Measurements from ENCODE around the gene KANK2.
"Not testable (repeated sequence)": the region's sequence is repeated elsewhere in the genome, so short reads cannot be mapped to it uniquely, and the experiment has no call there.

Gene KANK2

DNA sequence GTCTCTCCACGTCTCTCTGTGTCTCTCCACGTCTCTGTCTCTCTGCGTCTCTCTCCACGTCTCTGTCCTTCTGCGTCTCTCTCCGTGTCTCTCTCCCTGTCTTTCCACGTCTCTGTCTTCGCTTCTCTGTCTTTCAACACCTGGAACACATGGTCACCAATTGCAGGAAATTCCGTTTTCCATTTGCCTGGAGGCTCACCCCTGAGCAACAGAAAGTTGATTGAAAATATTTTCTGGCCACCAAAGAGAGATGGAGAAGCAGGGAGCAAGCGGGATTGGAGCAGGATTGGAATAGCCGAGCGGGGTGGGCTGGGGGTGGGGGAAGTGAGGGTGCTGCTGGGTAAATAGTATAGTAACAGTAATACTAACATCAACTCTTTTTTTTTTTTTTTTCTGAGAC is 1.7 kb downstream of the KANK2 start:
- DNase-seq, result no peak

DNA sequence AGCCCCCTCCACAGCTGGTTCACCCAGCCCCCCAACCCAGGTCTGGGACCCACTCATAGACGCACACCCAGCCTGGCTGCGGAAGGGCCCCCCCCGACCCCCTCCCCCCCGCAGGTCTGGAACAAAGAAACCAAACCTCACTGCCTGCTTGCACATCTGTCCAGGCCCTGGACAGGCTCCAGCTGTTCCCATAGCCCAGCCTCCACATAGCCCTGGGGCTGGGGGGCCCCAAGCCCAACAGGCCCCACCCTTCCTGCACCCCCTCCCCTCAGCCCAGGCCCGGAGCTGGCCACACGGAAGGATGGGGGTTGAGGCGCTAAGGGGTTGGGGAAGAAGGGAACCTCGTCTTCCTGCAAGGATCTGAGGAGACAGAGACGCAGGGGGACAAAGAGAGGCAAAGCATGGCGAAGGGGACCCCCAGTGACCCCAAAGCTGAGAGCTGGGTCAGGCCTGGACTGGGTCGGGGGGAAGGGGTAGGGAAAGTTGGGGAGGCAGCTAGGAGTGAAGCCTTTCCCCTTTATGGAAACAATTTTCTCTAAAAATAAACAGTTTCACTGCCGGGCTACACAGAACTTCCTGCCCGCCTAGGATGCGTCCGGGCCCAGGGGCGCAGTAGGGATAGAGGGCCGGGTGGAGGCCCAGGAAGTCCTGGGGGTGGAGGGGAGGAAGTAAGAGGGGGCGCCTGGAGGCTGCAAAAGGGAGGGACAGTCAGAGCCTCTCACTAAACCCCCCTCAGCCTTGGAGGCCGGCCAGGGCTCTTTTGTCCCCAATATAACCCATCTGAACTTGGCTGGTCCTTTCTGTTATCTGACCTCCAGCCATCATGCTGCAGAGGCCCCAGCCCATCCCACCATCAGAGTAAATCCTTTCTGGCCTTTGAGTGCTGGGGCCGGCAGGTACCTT is 2.4 kb downstream of the KANK2 start:
- DNase-seq, result no peak

DNA sequence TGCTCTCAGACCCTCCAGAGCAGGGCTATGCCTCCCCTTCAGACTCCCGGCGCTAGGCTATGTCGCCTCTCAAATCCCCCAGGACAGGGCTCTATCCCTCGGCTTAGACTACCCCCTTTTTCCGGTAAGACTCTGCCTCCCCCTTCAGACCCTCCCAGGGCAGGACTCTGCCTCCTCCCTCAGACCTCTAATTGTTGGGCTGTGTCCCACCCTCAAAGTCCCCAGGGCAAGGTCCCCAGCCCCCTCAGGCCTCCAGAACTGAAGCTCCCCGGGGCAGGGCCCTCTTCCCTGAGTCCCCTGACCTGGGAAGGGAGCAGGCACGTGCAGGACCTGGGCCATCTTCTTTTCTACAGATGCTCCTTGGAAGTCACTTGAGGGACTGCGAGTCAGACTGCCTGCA is 3.2 kb downstream of the KANK2 start:
- no peak for DNase-seq

DNA sequence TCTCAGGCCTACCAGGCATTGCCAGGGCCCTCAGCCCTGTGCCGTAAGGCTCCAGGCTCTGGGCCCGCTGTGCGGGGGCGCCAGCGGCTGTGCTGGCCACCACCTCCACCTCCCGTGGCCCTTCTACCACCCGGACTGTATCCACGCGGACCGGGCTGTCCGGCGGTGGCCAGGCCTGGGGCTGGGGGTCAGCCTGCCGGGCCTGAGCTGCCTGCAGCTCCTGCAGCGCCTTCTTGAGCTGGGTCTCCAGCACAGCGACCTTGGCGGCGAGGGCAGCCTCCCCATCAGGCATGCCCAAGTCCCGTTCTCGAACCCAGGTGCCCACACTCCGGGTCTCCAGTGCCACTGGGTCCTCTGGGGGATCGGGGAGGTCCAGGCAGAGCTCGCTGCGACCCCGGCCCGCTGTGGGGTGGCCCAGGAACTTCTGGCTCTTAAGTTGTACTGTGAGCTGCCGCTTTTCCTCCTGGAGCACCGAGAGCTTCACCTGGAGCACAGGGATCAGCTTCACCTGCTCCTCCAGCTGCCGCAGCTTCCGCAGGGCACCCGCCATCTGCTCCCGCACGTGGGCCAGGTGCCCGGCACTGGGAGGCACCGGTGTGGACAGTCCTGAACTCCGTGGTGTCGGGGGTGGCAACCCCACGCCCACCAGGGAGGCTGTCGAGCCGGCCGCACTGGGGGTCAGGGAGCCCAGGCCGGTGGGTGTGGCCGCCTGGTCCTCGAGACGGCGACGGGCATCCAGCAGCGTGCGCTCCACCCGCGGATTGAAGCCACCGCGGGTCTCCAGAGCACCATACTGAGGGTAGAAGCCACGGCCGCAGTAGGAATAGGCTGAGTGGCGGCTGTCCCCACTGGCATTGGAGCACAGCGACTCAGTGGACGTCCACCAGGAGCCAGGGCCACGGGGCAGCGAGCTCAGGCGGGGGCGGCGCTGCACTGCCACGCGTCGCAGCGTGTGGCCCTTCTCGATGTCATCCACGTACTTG is 4.1 kb downstream of the KANK2 start:
- DNase-seq, result no peak

DNA sequence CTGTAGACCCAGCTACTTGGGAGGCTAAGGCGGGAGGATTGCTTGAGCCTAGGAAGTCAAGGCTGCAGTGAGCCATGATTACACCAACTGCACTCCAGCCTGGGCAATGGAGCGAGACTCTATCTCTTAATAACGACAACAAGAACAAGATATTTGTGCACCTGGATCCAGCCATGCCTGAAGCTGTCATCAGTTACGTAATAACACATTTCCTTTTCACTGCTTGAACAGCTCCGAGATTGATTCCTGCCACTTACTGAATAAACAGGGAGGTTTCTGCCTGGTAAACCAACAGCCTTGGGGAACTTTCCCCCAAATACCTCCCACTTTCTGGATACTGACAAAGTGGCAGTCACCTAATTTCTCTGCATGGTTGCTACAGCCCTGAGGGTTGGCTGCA is 5.4 kb downstream of the KANK2 start:
- DNase-seq, result no peak

DNA sequence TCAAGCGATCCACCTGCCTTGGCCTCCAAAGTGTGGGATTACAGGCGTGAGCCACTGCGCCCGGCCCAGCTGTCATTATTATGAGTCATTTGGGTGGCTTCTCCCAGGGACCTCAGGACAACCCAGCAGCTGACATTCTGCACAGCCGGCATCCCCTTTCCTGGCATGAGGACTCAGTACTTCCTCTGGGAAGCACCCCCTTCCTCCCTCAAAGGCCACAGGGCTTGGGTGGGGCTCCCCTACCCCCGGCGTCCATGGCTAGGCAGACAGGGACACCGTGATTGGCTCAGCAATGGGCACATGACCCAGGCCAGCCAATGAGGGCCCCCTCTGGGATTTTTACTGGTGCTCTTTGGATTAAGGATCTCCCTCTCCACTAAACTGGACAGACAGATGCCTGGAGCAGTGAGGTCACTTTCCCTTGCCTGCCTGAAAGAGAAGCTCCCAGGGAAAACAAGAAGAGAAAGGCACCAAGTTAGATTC is 6.0 kb downstream of the KANK2 start:
- no peak for DNase-seq

DNA sequence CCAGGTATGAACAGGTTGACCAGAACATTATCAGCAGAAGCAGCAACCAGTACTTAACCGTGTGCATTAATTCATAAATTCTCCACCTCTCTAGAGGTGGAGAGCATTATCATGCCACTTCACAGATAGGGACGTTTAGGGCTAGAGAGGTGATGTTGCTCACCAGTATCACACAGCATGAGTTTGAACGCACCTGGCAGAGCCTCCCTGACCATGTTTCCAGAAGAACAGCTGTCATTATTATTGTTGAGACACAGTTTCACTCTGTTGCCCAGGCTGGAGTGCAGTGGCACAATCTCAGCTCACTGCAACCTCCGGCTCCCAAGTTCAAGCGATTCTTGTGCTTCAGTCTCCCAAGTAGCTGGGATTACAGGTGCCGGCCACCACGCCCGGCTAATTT is 6.8 kb downstream of the KANK2 start:
- DNase-seq, result no peak

DNA sequence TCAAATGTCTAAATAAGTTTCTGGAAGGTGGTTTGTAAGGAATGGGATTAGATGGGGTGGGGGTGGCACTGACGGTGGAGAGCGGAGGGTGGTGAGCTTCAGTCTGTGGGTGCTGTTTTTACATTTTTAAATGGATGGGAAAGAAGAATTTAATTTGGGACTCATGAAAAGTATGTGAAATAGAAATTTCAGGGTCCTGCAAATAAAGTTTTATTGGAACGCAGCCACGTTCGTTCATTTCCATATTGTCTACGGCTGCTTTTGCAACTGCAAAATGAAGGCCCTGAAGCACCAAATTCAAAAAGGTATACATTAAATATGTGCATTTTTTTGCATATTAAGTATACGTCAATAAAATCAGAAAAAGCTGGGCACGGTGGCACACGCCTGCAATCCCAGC is 9.9 kb downstream of the KANK2 start:
- DNase-seq, result no peak

DNA sequence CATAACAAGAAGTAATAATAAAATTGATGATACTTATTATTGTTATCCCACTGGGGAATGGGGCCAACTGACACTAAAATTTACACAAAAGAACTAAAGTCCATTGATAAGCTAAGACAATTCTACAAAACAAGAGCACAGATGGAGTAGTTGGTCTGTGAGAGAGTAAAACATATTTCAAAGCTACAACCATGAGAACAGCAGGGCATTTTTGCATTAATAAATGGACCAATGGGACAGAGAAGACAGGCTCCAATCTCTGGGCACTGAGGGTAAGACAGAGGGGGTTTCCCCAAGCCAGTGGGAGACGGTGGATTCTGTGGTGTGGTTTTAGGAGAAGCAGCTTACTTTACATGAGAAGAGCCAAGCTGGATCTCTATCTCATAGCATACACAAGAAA is 14.4 kb downstream of the KANK2 start:
- no peak for DNase-seq

DNA sequence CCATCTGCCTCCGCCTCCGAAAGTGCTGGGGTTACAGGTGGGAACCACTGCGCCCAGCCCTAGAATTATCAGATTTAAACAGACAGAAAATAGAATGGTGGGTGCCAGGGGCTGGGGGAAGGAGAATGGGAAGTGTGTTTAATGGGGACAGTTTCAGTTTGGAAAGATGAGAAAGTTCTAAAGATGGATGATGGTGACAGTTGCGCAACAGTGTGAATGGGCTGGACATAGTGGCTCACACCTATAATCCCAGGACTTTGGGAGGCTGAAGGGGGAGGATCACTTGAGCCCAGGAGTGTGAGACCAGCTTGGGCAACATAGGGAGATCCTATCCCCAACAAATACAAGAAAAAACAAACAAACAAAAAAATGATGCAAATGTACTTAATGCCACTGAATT is 15.9 kb downstream of the KANK2 start:
- DNase-seq, result no peak

DNA sequence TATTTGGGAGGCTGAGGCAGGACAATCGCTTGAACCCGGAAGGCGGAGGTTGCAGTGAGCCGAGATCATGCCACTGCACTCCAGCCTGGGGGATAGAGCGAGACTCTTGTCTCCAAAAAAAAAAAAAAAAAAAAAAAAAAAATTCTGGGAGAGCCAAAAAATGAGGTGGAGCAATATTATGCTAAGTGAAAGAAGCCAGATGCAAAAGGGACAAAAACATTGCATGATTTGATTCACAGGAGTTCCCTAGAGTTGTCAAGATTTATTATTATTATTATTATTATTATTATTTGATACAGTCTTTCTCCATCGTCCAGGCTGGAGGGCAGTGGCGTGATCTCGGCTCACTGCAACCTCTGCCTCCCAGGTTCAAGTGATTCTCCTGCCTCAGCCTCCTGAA is 16.4 kb downstream of the KANK2 start:
- not testable (repeated sequence) for DNase-seq

DNA sequence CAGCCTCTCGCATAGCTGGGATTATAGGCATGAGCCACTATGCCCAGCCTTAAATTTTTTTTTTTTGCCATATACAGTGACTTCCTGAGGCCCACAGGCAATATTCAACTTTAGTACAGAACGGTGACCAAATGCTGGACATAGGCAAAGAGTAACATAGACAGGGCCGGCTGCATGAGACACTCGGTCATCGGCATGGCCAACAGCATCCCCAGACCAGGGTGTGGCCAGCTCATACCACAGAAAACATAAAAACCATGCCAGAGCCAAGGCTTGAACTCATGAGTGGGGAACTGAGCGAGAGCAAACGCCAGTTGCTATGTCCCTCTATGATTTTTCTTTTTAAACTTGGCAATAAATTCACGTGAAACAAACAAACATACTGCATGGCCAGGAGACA is 17.0 kb downstream of the KANK2 start:
- no peak for DNase-seq

DNA sequence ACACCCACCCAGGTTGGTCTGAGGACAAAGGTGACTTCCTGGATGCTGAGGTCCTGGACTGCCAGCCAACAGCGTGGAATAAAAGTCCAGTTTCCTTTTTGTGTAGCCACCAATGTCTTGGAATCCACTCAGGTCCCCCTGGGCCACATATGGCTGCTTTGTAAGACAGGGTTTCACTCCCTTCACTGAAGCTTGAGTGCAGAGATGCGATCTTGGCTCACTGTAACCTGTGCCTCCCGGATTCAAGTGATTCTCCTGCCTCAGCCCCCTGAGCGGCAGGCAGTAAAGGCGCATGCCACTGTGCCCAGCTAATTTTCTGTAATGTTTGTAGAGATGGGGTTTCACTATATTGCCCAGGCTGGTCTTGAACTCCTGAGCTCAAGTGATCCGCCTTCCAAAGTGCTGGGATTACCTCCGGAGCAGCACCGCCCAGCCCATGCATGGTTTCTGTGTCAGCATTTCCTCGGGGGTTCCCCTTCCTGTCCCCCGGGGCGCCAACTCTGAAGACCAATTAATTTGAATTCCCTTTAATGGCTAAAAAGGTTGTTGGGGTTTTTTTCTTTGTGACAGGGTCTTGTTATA is 17.5 kb downstream of the KANK2 start:
- no peak for DNase-seq

DNA sequence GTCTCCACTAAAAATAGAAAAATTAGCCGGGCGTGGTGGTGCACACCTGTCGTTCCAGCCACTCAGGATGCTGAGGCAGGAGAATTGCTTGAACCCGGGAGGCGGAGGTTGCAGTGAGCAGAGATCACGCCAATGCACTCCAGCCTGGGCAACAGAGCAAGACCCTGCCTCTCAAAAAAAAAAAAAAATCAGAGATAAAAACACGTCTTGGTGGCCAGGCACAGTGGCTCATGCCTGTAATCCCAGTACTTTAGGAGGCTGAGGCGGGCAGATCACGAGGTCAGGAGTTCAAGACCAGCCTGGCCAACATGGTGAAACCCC is 18.2 kb downstream of the KANK2 start:
- DNase-seq, result not testable (repeated sequence)

DNA sequence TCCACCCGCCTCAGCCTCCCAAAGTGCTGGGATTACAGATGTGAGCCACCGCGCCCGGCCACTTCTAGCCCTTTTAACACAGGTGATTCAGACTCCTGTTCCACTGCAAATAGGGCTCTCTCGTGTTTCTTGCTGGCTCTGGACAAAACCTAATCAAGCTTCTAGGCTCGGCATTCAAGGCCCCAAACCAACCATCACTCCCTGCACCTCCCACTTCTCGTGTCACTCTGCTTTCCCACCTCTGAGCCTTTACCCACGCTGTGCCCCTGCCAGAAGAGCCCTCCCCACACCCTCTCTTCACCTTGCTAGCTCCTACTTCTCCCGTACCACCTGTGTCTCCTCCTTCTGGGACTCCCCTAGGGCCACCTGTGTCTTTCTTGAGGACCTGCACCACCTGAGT is 19.8 kb downstream of the KANK2 start:
- DNase-seq, result no peak

DNA sequence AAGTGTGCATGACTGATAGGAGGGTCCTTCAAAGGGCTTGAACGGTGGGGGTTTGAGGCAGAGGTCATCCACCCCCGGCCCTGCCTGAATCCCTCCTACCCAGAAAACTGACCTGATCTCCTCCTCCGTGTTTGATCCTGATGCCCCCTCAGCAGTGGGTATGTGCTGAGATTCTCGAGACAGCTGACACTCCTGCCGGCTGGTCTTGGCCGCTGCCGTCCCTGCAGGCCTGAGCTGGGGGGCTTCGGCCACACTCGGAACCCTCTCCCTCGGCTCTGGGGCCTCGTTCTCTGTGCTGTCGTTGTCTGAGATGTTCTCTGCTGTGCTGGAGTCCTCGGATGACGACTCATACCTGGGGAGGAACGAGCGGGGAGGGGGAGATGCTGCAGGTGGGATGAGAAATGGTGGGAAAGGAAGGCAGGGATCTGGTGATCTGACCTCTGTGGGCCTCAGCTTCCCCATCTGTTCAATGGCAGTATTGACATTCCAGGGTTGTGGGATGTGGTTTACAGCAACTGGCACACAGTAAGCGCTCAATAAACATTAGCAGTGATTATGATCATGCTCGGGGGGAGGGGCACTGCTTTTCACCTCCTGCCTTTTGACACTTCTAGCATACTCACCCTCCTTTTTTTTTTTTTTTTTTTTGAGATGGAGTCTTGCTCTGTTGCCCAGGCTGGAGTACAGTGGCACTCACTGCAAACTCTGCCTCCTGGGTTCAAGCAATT is 20.7 kb downstream of the KANK2 start:
- no peak for DNase-seq

DNA sequence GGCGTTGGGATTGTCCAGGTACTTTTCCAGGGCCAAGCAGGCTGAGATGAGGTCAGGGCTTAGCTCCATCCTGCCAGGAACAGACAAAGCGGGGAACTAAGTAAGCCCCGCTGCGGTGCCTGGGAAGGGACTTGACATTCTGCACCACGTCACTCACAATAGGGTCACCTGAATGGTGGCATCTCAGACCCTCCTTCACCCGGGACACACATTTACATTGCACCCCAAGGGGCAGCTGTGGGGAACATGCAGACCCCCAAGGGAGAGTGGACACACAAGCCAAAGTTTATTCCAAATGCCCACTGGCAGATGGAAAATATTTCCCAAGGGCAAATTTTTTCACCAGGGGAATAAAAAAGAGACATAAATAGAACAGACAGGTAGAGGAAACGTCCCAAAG is 21.4 kb downstream of the KANK2 start:
- no peak for DNase-seq

DNA sequence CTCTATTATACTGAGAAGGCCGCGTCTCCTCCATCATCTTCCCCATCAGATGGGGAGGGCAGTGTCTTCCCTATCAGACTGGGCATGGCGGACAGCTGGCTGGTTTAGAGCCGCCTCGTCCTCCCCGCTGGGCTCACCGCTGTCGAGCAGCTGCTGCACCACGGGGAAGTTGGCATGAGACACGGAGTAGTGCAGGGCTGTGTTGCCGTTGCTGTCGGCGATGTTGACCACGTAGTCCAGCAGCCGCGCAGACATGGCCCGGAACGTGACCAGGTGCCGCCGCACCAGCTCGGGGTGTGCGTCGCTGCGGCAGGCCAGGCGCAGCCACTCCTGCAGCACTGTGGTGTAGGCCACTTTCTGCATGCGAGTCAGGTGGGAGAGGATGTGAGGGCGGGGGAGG is 23.0 kb downstream of the KANK2 start:
- no peak for DNase-seq

DNA sequence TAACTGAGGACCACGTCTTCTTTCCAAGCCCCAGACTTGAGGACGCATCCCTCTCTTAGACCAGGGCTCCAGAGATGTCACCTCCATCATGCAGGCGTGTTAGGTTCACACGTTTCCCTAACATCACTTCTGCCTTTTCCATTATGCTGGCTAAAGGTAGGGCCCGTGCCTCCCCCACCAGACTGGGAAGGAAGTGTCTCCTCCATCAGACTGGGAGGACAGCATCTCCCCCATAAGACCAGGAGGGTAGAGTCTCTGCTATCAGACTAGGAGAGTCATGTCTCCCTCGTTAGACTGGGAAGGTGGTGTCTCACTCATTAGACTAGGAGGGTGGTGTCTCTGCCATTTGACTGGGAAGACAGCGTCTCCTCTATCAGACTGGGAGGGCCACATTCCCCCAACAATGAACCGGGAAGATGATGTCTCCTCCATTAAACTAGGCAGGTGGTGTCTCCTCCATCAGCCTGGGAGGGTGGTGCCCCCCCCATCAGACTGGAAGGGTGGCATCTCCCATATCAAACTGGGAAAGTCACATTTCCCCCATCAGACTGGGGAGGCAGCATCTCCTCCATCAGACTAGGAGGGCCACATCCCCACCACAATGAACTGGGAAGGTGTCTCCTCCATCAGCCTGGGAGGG is 23.7 kb downstream of the KANK2 start:
- no peak for DNase-seq

DNA sequence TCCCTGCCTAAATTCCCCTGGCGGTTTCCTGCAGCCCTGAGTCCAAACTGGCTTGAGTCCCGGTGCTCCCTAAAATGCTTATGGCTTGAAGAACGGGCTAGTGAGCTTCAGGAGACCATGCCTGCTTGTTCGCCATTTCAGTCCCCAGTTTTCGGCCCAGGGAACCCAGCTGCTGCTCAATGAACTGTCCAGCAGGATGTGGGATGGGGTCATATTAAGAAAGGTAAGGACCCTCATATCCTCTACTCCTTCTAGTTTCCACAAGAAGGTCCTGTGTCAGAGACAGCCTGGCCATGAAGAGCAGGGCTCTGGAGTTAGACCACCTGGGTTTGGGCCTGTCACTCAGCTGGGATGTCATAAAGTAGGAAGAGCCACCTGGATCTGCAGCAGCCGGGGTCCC is 24.8 kb downstream of the KANK2 start:
- DNase-seq, result no peak

DNA sequence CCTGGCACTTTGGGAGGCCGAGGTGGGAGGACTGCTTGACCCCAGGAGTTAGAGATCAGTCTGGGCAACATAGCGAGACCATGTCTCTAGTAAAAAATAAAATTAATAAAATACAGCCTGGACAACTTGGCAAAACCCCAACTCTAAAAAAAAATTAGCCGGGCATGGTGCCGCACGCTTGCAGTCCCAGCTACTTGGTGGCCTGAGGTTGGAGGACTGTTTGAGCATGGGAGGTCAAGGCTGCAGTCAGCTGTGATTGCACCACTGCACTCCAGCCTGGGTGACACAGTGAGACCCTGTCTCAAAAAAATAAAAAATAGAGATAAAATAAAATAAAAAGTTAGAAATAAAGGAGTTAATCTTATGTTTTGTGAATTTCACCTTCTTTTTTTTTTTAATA is 26.2 kb downstream of the KANK2 start:
- no peak for DNase-seq
